NK-92 treated with Interleukin-12 subunit alpha and Interleukin-12 subunit beta, amount 100 ng/mL, for 24 hours (cell line): ENCODE measurements around the gene ARHGEF25.
"Not testable (repeated sequence)": the region's sequence is repeated elsewhere in the genome, so short reads cannot be mapped to it uniquely, and the experiment has no call there.

Experiments
- DNase-seq: peaks from one replicate; lab custom pipeline; 2025; lab: John Stamatoyannopoulos, UW

ARHGEF25 gene

DNA sequence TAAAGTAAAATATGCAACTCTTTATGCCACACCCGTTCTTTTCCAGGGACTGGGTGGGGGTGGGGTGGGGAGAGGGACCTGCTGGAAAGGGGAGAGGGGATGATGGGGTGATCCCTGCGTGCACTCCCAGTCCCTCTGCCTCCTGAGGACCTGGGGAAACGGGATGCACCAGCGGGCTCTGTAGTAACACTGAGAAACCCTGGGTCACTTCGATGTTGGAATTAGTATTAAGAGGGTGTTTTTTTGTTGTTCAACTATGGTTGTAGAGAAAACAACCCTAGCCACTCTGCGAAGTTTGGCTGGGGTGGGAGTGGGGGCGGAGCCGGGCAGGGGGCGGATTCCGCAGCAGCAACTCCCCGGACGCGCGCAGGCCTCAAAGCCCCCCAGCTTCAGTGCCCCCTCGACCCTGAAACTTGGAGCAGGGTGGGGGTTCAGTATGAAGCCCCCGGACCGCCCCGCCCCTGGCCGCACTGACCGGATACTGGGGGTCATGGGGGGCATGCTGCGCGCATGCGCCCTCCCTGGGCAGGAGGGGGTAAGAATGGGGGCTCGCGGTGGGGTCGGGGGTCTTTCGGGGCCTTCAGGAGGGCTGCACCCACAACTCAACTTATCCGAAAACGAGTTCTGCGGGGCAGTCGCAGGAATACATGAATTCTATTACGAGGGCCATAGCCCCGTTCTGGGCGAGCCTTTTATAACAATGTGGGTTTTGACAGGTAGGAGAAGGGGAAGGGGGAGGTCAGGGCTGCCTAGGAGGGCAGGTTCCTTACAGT lies 1.3 kb upstream of the ARHGEF25 start:
- DNase-seq: no peak

DNA sequence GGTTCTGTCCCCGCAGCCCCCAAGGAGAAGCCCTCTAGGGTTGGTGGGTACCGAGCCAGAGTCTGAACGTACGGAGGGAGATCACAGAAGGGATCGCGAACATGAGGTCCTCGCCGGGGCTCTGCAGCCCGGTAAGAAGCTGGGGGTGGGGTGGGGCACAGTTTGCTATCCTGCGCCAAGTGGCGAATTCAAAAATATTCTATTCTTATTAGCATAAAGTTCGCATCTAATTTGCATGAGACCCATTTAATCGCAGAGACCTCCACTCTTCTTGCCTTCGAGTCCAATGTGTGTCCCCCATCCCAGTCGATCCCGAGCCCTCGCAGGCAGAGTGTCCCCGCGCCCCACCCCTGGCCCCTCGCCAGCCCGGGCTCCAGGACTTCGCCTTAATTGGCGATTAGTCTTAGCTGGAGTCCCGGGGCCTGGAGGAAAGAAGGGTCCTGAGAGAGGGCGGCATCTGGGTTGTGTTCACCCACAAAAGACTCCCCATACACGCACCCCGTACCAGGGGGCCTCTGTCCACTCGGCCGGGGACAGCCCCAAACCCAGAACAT lies 604 bp upstream of the ARHGEF25 start:
- no peak for DNase-seq

GRCh38 chr12:57611827-57612710 lies 834 bp downstream of the ARHGEF25 start:
- no peak for DNase-seq

DNA sequence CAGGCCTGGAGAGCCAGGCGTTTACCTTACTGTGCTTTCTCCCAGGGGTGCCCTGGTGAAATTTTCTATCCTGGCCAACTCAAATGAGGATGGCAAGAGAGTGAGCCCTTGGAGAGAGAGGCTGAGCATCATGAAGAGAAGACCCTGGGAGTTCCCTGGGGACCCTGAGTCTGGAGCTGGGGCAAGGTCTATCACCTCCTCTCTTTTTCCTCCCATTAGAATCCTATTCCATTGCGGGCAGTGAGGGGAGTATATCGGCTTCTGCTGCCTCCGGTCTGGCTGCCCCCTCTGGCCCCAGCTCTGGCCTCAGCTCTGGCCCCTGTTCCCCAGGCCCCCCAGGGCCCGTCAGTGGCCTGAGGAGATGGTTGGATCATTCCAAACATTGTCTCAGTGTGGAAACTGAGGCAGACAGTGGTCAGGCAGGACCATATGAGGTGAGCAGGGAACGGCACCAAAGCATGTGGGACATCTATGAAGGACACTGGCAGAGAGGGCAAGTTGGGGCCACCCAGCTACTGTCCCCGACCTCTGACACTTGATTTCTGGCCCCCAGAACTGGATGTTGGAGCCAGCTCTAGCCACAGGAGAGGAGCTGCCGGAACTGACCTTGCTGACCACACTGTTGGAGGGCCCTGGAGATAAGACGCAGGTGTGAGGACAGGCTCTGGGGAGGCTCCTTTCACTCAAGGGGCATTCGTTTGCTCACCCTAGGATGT lies 1.6 kb downstream of the ARHGEF25 start:
- no peak for DNase-seq

DNA sequence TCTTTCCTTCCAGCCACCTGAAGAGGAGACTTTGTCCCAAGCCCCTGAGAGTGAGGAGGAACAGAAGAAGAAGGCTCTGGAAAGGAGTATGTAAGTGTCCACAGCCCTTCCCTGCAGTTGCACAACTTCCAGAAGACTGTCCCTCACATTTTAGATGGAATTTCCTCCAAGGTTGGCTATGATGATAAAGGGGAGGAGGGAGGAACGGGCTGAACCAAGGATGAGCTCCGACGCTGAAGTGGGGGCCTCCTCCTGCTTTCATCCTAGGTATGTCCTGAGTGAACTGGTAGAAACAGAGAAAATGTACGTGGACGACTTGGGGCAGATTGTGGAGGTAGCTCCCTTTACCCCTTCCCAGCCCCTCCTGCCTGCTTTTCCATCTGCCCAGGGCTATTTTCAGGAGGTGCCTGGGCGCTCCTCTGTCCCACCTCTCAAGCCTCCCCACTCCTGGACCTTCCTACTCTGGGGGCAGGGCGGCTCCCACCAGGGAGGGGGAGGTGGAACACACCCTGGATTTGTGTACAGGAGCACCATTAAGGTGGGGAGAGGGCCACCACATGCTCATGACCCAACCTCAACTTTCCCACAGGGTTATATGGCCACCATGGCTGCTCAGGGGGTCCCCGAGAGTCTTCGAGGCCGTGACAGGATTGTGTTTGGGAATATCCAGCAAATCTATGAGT lies 2.3 kb downstream of the ARHGEF25 start:
- no peak for DNase-seq

DNA sequence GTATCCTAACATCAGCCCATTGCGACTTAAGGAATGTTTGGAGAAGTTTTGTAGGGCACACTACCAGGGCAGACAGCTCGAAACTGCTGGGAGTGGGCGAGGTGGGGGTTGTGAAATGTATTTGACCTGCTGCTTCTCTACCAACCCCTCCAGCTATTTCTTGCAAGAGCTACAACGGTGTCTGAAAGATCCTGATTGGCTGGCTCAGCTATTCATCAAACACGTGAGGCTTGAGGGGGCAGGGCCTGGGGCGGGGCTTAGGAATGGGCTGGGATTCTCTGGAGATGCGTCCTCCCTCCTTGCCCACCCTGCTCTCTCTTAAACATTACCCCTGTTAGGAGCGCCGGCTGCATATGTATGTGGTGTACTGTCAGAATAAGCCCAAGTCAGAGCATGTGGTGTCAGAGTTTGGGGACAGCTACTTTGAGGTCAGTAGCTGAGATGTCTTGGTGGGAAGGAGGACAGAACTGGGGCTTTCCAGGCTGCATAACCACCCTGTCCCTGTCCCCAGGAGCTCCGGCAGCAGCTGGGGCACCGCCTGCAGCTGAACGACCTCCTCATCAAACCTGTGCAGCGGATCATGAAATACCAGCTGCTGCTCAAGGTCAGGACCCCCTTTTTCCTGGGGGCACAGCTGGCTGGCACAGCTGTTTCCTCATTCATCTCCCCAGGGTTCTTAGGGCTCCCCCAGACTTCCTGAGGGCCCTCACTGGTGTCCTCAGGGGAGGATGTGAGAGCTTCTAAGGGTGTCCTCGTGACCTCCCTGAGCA lies 3.1 kb downstream of the ARHGEF25 start:
- DNase-seq: no peak

DNA sequence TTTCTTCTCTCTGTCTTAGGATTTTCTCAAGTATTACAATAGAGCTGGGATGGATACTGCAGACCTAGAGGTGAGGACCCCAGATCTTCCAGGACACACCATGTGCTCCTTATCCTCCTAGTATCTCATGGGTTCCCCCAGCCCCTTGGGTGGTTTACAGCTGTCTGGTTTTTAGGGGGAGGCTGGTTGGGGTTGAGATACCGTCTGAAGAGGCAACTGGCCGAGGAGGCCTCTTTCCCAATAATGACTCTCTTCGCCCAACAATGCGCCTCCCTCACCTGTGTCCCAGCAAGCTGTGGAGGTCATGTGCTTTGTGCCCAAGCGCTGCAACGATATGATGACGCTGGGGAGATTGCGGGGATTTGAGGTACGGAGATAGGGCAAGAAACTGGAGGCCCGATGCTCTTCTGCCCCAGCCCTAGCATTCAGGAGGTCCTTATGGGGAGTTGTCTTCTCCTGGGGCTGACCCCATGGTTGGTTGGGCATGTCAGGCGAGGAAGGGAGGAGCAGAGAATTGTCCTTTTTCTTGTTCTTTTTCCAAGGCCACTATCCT lies 3.8 kb downstream of the ARHGEF25 start:
- DNase-seq: no peak

- DNase-seq: no peak
These were observed 4.4 kb downstream of the ARHGEF25 start for GRCh38 chr12:57615637-57616036.

- no peak for DNase-seq
These were observed 5.3 kb downstream of the ARHGEF25 start for GRCh38 chr12:57616383-57617101.

DNA sequence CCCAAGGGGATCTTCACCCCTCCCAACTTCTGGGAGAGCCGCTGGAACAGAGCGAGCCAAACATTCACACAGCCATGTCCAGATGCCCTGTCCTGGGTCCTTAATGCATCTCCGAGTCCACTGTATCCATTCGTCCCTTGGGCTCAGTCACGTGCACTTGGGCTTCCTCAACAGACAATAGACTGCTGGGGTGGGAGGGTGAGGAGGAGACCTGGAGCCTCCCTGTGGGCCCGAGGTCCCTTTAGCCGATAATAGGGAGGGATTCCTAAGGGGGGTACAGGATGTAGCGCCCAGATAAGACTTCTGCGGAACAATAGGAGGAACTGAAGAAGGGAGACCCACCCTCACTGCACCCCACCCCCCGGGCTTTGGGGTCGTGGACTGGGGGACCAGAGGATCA lies 6.7 kb downstream of the ARHGEF25 start:
- no peak for DNase-seq

DNA sequence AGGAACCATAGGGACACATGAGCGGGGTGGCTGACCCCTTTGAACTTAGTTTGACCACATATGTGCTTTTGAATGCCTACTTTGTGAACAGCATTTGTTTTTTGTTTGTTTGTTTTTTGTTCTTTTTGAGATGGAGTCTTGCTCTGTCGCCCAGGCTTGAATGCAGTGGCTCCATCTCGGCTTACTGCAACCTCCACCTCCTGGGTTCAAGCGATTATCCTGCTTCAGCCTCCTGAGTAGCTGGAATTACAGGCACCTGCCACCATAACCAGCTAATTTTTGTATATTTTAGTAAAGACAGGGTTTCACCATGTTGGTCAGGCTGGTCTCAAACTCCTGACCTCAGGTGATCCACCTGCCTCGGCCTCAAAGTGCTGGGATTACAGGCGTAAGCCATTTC lies 7.2 kb downstream of the ARHGEF25 start:
- DNase-seq: not testable (repeated sequence)

DNA sequence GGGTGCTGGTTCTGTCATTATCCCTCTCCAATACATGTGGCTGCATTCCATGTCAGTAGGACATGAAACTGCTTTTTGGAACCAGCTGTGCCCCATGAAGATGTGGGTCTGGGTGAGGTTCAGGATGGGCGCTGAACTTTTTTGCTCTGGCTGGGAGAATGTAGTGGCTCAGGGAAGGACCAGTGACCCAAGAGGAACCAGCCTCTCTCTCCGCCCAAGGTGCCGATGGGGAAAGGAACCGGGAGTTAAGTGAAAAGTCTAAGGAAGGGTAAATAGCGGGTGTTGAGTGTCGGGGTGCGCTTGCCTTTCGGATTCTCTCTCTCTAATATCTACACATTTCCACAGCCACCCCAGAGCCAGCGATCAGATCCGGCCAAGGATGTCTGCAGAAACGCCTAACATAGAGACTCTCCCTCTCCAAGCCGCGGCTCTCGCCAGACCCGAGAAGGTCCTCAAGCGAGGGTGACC lies 7.8 kb downstream of the ARHGEF25 start:
- DNase-seq: no peak

DNA sequence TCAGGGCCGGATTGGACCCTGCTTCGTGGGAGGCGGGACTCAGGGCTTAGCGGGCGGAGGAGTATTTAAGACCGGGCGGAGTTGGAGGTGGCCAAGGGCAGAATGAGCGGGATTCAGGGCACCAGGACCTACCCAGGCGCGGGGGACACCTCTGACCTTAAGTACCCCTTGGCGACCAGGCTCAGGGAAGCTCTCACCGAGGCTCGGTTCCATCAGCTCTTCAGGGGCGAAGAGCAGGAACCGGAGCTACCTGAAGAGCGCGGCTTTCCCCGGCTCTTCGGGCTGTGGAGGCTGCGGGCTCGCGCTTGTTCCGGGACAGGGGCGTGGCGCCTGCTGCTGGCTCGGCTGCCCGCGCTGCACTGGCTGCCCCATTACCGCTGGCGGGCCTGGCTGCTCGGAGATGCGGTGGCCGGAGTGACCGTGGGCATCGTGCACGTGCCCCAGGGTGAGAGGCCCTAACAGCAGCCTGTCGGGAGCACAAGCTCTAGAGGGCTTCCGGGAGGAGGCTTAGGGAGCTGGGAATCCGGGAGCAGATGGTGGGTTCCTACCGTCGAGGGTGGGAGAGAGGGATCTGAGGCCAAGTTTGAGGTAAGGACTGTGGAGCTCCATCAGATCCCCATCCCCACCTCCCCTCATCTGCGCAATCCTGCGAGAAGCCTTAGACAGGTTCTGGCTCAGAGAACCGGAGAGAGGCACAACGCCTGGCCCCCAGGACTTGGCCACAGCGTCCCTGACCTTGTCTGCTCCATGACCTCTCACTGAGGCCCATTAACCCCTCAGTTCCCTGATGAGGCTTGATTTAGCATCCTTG lies 8.4 kb downstream of the ARHGEF25 start:
- no peak for DNase-seq

GRCh38 chr12:57620245-57620935 lies 9.2 kb downstream of the ARHGEF25 start:
- DNase-seq: no peak

- no peak for DNase-seq
These were observed 9.8 kb downstream of the ARHGEF25 start for GRCh38 chr12:57620936-57621496.

- DNase-seq: no peak
These were observed 10.5 kb downstream of the ARHGEF25 start for GRCh38 chr12:57621497-57622292.
